NCI-H1105 treated with DMSO at 0.1 percent for 48 hours (cell line): ENCODE measurements around the gene KRT23.
A peak's percentile ranks its signal among the peaks of the same experiment; 100 is the strongest.
"Not testable (repeated sequence)": the region's sequence is repeated elsewhere in the genome, so short reads cannot be mapped to it uniquely, and the experiment has no call there.

Experiments used
- DNase-seq: peaks from one replicate; lab custom pipeline; 2025; lab: John Stamatoyannopoulos, UW

KRT23 gene

GRCh38 chr17:40949418-40949817 is 12.0 kb upstream of the KRT23 start:
- peak; percentile 70 for DNase-seq

DNA sequence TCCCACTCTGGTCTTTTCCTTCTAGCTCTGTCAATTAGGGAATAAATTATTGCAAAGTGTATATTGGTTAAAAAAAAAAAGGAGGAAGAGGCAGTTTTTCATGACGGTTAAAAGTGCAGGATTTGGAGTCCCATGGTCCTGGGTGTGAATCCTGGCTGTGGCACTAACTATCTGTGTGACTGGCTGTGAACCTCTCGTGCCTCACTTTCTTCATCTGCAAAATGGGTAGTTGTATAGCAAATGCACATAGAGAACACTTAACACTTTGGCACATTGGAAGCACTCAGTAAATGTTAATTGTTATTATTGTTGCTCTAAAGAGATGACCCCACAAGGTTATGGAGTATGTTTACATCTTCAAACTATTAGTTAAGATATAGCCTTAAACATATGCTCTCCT is 10.5 kb upstream of the KRT23 start:
- DNase-seq, result no peak

GRCh38 chr17:40945414-40945813 is 8.0 kb upstream of the KRT23 start:
- DNase-seq, result no peak

DNA sequence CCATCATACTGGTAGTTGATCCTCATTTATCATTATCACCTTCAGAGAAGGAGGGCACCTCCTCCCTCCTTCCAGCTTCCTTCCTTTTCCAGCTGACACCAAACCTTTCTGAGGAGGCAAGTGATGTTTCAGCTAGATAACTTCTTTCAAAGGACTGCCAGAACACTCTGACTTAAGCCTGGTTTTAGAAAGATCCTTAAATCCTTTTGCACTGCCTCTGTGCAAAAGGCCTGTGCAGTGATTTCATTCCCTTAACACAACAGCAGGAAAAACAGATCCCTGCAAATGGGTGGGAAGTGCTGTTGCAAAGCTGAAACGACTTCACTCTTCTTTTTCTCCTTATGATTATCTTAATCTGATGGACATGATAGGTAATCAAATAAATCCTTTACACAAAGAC is 7.1 kb upstream of the KRT23 start:
- no peak for DNase-seq

DNA sequence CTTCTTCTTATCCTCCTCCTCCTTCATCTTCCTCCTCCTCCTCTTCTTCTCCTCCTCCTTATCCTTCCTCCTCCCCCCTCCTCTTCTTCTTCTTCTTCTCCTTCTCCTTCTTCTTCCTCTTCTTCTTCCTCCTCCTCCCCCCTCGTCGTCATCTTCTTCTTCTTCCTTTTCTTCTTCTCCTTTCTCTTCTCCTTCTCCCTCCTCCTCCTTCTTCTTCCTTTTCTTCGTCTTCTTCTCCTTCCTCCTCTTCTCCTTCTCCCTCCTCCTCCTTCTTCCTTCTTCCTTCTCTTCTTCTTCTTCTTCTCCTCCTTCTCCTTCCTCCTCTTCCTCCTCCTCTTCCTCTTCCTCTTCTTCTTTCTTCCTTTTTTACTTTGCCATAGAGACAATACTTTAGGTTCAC is 5.1 kb upstream of the KRT23 start:
- no peak for DNase-seq

- DNase-seq, result no peak
These were observed 2.8 kb upstream of the KRT23 start for GRCh38 chr17:40940266-40940665.

DNA sequence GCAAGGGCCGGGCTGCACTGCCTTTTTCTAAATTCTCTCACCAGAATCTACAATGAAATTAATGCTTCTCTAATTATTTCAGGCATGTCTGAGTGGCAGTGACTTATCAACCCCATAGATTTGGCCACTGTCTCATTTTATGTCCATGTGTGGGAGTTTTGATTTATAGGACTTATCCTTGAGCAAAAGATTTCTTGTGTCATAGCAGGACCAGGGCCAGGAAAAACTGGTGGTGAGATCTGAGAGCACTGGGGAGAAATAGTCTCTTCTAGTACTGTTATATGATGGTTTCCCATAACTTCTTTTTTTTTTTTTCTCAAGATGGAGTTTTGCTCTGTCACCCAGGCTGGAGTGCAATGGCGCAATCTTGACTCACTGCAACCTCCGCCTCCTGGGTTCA is 1.5 kb upstream of the KRT23 start:
- DNase-seq, result no peak

DNA sequence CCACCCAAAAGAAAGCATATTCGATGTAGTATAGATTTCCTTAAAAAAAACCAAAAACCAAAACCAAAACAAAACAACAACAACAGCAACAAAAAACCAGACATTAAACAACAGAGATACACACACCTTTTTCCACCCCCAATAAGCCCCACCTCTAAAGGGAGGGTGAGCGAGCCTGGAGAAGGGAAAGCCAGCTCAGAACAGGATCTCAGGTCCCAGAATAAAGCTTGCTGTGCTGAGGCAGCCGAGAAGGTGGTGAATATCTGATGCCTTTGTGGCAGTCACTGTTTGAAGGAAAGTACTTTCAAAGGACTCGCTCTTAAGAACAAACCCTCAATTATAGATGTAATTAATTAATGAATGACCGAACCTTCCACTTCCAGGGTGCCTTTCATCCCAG is 470 bp downstream of the KRT23 start:
- no peak for DNase-seq

DNA sequence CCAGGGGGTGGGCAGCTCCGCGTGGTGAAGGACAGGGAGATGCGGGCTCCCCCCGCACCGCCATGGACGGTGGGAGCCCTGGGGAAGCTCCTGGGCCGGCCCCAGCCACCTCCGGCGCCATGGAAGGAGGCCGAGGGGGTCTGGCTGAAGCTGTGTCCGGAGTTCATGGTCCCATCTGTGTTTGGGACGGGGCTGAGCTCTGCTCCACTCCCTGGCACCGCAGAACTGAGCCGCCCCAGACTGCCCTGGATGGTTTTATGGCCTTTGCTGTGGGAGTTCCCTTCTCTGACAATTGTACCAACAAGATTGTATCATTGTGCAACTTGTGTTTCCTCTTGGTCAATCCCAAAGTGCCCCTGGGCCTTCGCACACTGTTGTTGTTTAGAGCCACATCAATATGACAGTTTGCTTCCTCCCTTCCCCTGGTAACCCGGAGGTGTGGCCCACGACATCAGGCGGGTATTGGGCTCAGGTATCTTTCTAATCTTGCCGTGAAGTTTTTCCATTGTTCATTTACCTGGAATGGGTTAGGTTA is 942 bp downstream of the KRT23 start:
- DNase-seq, result no peak

- DNase-seq, result no peak
These were observed 1.8 kb downstream of the KRT23 start for GRCh38 chr17:40935624-40936023.

- DNase-seq, result no peak
These were observed 4.8 kb downstream of the KRT23 start for GRCh38 chr17:40932608-40933007.

- no peak for DNase-seq
These were observed 6.1 kb downstream of the KRT23 start for GRCh38 chr17:40931311-40931710.

GRCh38 chr17:40926341-40926740 is 11.1 kb downstream of the KRT23 start:
- DNase-seq, result no peak

GRCh38 chr17:40922239-40922638 is 15.2 kb downstream of the KRT23 start:
- DNase-seq, result no peak

- no peak for DNase-seq
These were observed 16.4 kb downstream of the KRT23 start for GRCh38 chr17:40921026-40921425.

DNA sequence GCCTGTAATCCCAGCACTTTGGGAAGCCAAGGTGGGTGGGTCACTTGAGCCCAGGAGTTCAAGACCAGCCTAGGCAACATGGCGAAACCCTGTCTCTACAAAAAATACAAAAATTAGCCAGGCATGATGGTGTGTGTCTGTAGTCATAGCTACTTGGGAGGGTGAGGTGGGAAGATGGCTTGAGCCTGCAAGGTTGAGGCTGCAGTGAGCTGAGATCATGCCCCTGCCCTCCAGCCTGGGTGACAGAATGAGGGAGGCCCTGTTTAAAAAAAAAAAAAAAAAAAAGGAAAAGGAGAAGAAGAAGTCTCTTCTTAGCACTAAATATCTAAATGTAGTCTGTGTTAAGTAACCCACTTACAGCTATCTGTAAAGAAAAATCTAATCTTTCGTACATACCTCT is 20.3 kb downstream of the KRT23 start:
- not testable (repeated sequence) for DNase-seq

- no peak for DNase-seq
These were observed 21.1 kb downstream of the KRT23 start for GRCh38 chr17:40916366-40916765.

DNA sequence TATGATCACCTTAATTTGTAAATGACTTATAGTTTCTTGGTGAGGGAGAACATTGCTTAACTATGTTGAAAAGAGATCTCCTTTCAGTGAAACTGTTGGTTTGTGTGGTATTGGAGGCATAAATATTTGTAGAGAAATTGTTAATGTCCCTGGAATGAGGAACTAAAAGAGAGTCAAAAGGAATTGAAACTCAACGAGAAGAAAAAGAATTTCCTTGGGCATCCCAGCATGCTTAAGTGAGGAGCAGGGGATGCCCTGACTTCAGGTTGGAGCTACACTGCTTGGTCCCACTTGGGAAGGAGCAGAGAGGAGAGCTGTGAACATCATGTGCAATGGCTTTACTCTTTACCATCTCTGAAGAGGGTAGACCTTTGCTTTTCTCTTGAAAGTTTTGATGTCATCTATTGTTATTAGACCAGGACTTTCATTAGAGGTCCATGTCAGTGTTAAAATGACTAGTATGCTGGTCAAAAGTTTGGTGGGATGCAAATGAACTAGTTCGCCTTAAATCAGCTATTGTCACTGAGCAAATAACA is 21.7 kb downstream of the KRT23 start:
- DNase-seq, result no peak

GRCh38 chr17:40915199-40915661 is 22.2 kb downstream of the KRT23 start:
- DNase-seq, result no peak

GRCh38 chr17:40914075-40914855 is 23.2 kb downstream of the KRT23 start:
- no peak for DNase-seq

- DNase-seq, result no peak
These were observed 24.8 kb downstream of the KRT23 start for GRCh38 chr17:40912486-40913210.

- DNase-seq, result no peak
These were observed 27.0 kb downstream of the KRT23 start for GRCh38 chr17:40910441-40910841.

DNA sequence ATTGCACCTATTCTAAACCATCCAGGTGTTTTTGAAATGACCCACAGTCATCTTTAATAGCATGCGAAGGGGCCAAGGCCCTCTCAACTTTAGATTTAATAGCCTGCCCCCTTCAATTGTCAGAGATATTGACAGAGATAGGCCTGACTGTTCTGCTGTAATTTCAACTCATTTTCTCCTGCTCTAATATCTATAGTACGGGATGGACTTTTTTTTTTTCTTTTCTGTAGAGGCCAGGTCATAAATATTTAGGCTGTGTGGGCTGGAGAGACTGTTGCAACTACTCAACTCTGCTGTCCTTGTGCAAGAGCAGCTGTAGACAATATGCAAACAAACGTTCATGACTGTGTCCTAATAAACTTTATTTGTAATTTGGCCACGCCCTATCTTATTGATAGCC is 27.7 kb downstream of the KRT23 start:
- DNase-seq, result peak; percentile 97
